HFF-Myc (cell line): ENCODE results near the gene FBXO44.

Experiments used
- DNase-seq: peaks from one replicate; pipeline ENCODE4 v3.0.0-alpha.2; 2011; ENCODE audit warnings: low read depth; ENCODE audit errors: extremely low read depth
- H3K4me3 ChIP-seq: replicated peaks from 2 replicates; pipeline ENCODE4 v1.5.1; 2011; ENCODE audit warnings: low read depth, mild to moderate bottlenecking, control low read depth, low read length
- CTCF ChIP-seq: IDR thresholded peaks from 2 replicates; pipeline ENCODE4 v1.5.1; 2012; ENCODE audit warnings: mild to moderate bottlenecking, low read depth, low read length, control low read depth; ENCODE audit errors: missing control alignments

The FBXO44 gene

GRCh38 chr1:11623702-11624101 is 31.0 kb upstream of the FBXO44 start:
- H3K4me3 ChIP-seq, result no peak overlapping the region
- no peak for DNase-seq
- TF ChIP-seq CTCF, result no peak

- DNase-seq, result no peak
- H3K4me3 ChIP-seq, result no peak overlapping the region
- TF ChIP-seq CTCF, result no peak
These were observed 28.1 kb upstream of the FBXO44 start for GRCh38 chr1:11626551-11626950.

GRCh38 chr1:11628767-11629166 is 25.9 kb upstream of the FBXO44 start:
- no peak for TF ChIP-seq CTCF
- no peak overlapping the region for H3K4me3 ChIP-seq
- no peak for DNase-seq

- H3K4me3 ChIP-seq, result no peak overlapping the region
- no peak for TF ChIP-seq CTCF
- DNase-seq, result no peak
These were observed 25.3 kb upstream of the FBXO44 start for GRCh38 chr1:11629184-11630016.

- no peak for TF ChIP-seq CTCF
- no peak for DNase-seq
- no peak overlapping the region for H3K4me3 ChIP-seq
These were observed 20.1 kb upstream of the FBXO44 start for GRCh38 chr1:11634365-11635192.

- DNase-seq, result no peak
- TF ChIP-seq CTCF, result no peak
- no peak overlapping the region for H3K4me3 ChIP-seq
These were observed 16.6 kb upstream of the FBXO44 start for GRCh38 chr1:11638121-11638520.
